OCI-M2 (cell line): ENCODE results near the gene BRD4.

ENCODE experiments used
- DNase-seq: peaks from one replicate; lab custom pipeline; 2025; ENCODE audit not compliant: unreplicated experiment; lab: John Stamatoyannopoulos, UW

The BRD4 gene

GRCh38 chr19:15197275-15197941 lies 134.9 kb downstream of the BRD4 start:
- no peak for DNase-seq

GRCh38 chr19:15196360-15197005 lies 135.9 kb downstream of the BRD4 start:
- no peak for DNase-seq

GRCh38 chr19:15195371-15196334 lies 136.7 kb downstream of the BRD4 start:
- DNase-seq, result no peak

GRCh38 chr19:15194938-15195337 lies 137.4 kb downstream of the BRD4 start:
- no peak for DNase-seq

GRCh38 chr19:15191982-15192381 lies 140.4 kb downstream of the BRD4 start:
- no peak for DNase-seq

GRCh38 chr19:15191514-15191913 lies 140.8 kb downstream of the BRD4 start:
- DNase-seq, result no peak

- DNase-seq, result no peak
Observed at GRCh38 chr19:15188851-15189250, 143.5 kb downstream of the BRD4 start.

- no peak for DNase-seq
Observed at GRCh38 chr19:15187026-15188007, 145.0 kb downstream of the BRD4 start.
